ENCODE measurements around the gene RASAL2.

GRCh38 chr1:178048883-178049282 lies 45.0 kb upstream of the RASAL2 start:
- TF ChIP-seq, protein P1, sequence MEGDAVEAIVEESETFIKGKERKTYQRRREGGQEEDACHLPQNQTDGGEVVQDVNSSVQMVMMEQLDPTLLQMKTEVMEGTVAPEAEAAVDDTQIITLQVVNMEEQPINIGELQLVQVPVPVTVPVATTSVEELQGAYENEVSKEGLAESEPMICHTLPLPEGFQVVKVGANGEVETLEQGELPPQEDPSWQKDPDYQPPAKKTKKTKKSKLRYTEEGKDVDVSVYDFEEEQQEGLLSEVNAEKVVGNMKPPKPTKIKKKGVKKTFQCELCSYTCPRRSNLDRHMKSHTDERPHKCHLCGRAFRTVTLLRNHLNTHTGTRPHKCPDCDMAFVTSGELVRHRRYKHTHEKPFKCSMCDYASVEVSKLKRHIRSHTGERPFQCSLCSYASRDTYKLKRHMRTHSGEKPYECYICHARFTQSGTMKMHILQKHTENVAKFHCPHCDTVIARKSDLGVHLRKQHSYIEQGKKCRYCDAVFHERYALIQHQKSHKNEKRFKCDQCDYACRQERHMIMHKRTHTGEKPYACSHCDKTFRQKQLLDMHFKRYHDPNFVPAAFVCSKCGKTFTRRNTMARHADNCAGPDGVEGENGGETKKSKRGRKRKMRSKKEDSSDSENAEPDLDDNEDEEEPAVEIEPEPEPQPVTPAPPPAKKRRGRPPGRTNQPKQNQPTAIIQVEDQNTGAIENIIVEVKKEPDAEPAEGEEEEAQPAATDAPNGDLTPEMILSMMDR (conservative IDR thresholded peaks at IDR 0.05 in 1 of 2, IDR thresholded peaks at IDR 0.05 in 1 of 2; ENCODE audit: extremely low read depth in 1 of 2, insufficient read depth in 1 of 2, low read depth in 1 of 2, low read length in 2 of 2) = no peak
- no peak for TF ChIP-seq EZH2 (IDR thresholded peaks at IDR 0.05; ENCODE audit: borderline replicate concordance, low read length)

All from mammary epithelial cell (primary cell).